Ishikawa (cell line): Measurements from ENCODE around the gene SPATS1.

Experiments used
- CREB1 ChIP-seq: IDR thresholded peaks from 2 replicates; pipeline ENCODE4 v1.6.1; 2012; ENCODE audit warnings: low read depth
- EGR1 ChIP-seq: IDR thresholded peaks from 2 replicates; pipeline ENCODE4 v1.6.1; 2012
- EP300 ChIP-seq: IDR thresholded peaks from 2 replicates; pipeline ENCODE4 v1.6.1; 2012; ENCODE audit warnings: borderline replicate concordance
- FOXM1 ChIP-seq: IDR thresholded peaks from 2 replicates; pipeline ENCODE4 v1.6.1; 2012; ENCODE audit warnings: low read depth, borderline replicate concordance
- NFIC ChIP-seq: IDR thresholded peaks from 2 replicates; pipeline ENCODE4 v1.6.1; 2012
- TCF12 ChIP-seq: IDR thresholded peaks from 2 replicates; pipeline ENCODE4 v1.6.1; 2012; ENCODE audit warnings: low read depth
- YY1 ChIP-seq: IDR thresholded peaks from 2 replicates; pipeline ENCODE4 v1.6.1; 2012; ENCODE audit warnings: low read depth

DNA sequence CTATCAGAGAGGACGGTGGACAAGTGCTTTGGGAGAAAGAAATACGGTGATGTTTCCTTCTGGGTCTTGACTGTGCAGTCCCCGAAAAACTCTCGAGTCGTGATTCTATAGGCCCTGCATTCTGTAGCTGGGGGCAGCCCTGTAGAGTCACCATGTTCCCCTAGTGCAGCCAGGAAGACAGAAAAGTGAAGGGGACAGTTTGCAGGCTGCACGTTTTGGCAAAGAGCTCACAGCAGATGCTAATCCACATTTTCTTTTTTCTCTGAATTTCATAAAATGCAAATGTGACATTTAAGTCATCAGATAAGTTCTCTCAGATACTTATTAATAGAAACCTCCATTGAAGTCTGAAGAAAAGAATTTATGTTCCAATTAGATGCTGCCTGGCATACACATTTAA, 19.5 kb downstream of the SPATS1 start:
- TF ChIP-seq EP300 (no peak), EGR1 (no peak), NFIC (no peak), CREB1 (no peak), FOXM1 (no peak), TCF12 (no peak), YY1 (no peak)
